ENCODE results near the gene ATXN7.

The ATXN7 gene

DNA sequence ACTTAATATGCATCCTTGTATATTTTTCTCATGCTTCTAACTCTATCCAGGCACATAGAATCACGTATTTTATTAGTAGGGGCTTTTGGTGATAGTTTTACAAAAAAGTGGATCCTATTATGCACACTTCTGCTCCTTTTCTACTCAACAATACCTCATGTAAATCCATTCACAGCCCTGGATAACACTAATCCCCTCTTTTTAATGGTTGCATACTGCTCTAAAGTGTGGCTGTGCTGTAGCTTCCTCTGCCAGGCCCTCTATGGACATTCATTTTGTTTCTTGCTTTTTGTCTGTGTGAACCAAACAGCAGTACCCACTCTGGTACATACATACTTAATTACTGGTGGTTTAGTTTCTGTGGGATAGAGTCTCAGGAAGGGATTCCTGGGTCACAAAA is 99.8 kb downstream of the ATXN7 start:
- DNase-seq (ENCODE audit: low spot score) (no peak), FAIRE-seq (no peak)

DNA sequence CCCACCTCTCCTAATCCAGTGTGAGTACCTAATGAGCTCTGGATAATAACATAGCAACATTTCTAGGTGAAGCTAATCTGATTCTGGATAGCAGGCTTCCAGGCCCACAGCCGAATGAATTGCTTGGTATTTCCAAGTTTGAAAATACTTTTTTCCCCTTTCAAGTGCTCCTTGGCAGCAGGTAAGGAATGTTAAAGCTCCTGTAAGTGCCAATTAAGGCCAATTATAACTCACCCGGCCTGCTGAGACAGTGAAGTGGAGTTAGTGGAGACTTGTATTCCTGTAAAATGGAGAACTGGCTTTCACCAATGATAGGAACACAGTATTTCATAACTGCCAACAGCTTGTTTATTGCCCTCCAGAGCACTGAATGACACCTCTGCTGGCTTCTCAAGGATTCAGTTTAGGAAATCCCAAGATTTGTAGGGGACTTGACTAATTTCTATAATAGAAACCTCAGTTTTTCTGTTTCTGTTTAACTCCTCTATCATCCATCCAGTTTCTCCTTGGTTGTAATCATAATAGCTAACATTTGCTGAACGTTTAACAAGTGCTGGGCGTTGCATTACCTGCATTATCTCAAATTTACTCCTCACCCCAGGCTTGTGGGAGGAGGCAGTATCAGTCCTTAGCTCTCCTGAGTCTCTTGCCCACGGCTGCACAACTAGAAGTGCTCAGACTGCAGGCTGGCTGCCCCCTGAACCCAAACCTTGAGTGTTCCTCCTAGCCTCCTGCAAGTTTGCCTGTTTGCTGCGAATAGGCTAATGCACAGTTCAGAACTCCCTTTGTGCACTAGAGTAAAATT is 101.2 kb downstream of the ATXN7 start:
- DNase-seq (ENCODE audit: low spot score) (no peak), FAIRE-seq (no peak)

DNA sequence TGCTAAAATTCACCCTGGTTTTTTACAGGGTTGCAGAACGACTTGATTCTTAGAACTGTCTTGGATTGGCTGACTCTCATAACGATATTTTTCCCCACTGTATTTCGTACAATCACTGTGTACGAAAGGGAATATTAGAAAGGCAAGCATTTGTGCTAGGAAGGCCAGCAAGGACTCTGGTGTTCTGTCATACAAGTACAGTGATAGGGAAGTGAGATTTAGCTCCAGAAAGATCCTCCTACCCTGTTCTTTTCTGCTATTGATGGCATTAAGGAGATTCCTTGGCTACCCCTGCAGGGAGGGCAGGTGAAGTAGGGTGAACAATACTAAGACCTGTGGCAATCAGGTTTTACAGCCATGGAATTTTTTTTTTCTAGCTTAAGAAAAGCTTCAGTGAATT is 102.3 kb downstream of the ATXN7 start:
- FAIRE-seq, result no peak

DNA sequence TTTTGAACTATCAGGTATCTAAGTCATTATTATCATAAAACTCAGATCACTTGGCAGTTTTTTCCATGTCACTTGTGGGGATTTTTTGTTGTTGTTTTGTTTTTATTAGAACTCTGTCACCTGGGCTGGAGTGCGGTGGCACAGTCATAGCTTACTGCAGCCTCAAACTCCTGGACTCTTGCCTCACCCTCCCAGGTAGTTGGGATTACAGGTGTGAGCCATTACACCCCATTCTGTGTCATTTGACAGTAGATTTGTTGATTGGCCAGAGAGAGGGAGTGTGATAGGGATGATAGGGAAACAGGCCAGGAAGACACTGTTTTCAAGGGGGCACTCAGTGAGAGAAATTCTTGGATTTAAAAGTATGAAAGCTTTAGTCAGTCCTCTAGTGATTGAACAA is 103.2 kb downstream of the ATXN7 start:
- DNase-seq (ENCODE audit: low spot score) (no peak), FAIRE-seq (no peak)

More for the DNA sequence above, 102.3 kb downstream of the ATXN7 start:
- no peak for DNase-seq (ENCODE audit: low spot score)

DNA sequence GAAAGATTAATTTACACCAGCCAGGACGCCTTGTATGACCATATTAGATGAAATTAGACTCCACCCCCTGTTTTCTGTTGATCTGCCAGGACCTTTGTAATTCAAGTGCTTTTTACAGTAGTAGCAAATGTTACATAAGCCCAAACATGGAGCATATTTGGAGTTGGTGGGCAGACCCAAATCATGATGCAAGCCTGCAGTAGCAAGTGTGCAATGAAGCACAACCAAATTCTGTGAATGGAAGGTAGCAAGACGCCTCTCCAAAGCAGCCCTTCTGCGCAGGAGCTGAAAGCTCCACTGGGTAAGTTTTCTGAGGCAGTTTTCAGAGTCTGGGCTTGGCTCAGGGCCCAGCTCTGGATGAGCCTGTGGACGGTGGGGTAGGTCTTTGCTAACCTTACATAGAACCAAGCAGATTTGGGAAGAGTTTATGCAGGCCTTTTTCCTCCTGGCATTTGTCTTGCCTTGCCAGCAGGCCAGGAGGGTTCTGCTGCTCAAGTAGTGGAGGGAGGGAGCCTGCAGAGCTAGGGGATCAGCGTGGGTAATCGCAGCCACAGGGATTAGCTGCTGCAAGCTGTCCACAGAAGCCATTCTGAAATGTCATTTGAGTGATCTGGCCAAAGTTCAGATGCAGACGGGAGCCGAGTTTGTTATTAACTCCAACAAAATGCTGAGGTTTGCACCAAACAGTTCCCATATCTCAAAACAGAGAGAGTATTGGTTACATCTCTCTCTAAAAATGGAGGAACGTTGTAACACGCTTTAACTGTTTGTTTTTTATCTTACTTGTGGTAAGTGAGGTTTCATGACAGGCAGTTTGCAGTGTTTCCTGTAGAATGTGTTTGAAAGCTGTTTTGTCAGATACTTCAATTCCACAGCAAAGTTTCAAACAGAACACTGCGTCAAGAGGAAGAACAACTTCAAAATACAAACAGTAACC is 104.3 kb downstream of the ATXN7 start:
- no peak for FAIRE-seq

DNA sequence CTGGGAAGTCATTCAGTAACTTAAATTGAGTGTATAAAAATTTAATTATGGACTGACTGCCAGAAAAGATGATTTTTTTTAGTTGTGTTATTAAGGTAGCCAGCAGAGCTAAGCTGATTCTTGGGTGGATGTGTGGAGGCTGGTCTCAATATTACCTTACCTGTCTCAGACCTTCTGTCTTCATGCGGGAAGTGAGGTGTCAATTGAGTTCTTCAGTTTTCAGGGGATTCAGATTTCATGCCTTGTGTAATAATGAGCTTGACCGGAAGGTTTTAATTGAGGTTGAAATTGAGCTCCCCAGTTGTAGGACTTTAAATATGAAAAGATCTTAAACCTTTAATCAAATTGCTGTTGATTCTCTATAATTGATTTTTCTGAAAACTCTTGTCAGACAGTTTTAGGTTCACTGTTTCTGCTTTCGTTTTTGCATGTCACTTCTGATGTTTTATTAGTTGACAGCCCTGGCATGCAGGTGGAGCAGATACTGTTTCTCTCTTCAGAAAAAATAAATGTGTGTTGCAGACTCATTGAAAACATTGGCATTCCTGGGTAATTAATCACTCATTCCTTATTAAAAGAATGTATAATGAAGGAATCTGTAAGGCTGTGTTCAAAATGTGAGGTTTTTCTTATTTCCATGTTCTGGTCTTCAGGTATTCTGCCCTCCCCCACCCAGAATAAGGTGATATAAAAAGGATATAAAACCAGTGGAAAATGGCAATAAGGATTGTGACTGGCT is 105.1 kb downstream of the ATXN7 start:
- FAIRE-seq (no peak), DNase-seq (ENCODE audit: low spot score) (no peak)

More for the DNA sequence above, 104.3 kb downstream of the ATXN7 start:
- DNase-seq (ENCODE audit: low spot score), result no peak

DNA sequence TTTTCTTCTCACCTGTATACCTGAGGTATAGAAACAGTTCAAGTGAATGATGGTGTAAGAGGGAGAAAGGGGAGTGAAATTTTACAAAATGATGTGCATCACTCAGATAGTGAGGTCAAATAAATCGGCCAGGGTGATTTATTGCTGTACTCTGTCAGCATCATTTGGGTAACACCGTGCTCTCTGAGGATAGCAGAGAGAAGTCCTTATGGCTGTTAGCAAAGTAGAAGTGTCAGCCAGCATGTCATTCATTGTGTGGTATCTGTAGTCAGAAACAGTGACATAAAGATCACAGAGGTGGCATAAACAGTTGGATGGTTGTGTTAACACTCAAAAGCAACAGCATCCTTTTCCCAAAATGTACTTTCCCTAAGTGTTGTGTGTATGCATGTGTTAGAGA is 106.2 kb downstream of the ATXN7 start:
- FAIRE-seq (no peak), DNase-seq (ENCODE audit: low spot score) (no peak)

DNA sequence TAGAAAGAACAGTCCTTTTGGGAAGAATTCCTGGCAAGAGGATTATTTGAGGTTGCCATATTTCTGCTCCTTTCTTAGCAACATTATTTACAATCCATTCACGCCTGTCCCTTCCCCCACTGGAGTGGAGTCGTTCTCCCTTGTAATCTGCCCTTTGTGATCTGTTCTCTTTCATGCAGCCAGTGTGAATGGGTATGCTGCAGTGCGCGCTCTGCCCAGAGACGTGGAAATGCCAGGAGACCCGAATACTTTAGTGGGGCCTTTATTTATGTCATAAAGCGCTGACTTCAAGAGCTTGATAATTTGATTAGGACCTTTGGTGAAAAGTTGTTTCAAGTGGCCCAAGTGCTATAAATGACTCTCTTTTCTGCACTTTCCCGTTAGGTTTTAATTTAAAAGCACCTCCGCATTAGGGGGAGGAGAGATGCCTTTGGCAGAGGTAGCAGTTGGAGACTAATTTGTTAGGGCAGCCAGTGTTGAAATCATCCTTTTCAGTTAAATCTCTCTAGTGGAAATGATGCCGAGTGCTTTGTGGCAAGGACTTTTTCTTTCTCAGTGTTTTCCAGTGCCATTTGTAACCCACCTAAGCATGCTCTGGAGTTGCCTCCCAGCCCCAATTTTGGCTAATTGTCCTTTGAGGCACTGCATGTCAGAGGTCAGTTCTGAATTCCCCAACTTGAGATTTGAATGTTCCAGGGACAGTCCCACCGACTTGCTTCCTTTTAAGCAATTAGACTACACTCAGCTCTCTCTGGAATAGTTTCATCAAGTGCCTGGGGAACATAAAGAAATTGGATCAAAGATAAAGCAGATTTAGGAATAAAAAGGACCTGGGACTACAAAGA is 107.2 kb downstream of the ATXN7 start:
- FAIRE-seq (no peak), DNase-seq (ENCODE audit: low spot score) (no peak)

DNA sequence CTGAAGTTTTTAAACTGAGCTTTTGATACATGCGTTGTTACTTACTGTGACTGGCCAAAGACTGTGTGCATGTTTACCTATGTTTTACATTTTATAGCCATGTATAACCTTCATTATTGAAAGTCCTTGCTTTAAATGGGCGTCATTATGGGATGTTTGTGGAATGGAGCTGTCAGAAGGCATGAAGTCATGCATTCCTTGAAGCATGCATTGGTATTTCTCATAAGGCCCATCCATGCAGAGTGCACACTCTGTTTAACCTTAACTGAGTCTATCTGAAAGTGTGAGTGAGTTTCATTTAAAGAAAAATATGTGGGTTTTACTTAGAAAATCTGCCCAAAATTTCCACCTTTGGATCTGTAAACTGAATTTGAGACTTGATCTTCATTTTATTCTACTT is 108.5 kb downstream of the ATXN7 start:
- DNase-seq (ENCODE audit: low spot score) (peak; percentile 30), FAIRE-seq (no peak)

DNA sequence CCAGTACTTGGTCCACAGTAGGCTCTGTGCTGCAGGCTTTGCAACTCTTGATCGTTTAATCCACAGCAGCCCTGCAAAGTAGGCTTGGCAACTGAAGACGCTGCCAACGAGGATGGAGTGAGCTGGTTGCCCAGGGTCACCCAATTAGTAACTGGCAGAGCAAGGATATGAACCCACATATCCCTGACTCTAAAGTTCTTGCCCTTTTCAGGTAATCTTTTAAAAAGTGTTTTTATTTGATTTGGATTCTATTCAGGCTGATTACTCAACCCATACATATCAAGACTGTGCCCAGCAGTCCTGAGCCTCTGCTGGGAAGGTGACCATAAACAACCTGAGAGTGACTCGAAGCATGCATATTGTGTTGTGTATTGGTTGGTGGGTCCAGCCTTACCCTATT is 109.3 kb downstream of the ATXN7 start:
- no peak for FAIRE-seq
- DNase-seq (ENCODE audit: low spot score), result no peak

DNA sequence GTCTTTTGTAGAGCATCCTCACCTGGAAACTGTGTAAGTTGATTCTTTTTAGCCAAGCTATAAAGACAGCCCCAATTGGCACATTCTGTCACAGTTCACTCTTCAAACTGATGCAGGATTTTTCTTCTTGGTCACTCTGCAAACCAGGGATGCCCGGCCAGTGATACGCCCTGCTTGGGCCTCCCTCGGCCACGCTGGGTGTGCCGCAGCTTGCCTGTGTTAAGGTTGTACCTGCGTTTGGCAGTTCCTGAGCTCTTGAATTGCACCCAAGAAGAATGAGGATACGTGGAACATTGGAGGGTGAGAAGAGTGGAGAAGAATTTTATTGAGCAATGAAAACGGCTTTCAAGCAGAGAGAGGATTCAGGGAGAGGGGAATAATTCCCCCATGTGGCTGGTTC is 109.7 kb downstream of the ATXN7 start:
- FAIRE-seq, result no peak
- no peak for DNase-seq (ENCODE audit: low spot score)

DNA sequence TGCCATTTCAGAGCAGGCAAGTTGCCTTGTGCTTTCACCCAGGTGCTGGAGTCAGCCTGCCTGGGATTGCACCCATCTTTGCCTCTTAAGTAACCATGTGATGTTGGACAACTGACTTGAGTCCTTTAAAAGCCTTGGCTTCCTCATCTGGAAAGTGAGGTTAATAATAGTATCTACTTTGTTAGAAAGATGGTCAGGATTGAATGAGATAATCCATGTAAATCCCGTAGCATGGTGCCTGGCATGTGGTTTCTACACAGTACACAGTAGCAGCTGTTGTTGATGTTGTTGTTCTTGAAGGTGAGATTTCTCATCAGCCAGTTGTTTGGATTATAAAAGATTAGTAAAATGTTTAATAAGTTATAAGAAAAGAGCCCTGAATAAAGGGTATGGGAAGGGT is 110.8 kb downstream of the ATXN7 start:
- FAIRE-seq (no peak), DNase-seq (ENCODE audit: low spot score) (no peak)

DNA sequence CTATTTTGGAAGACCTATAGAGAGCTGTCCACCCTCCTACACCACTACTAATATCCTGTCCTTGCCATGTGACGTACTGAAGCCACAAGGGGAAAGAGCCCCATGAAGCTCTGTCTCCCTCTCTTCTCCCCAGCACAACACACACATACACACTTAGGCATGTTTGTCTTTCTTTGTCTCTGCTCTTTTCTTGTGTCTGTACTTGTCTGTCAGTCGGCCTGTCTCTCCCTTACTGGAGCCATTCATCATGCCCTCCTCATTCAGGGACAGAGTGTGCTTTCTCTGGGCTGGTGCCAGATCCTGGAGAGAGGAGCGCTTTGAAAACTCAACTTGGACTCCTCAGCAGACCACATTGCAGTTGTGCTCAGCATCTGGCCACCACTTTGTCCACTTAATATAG is 112.1 kb downstream of the ATXN7 start:
- FAIRE-seq (no peak), DNase-seq (ENCODE audit: low spot score) (peak; percentile 26)

DNA sequence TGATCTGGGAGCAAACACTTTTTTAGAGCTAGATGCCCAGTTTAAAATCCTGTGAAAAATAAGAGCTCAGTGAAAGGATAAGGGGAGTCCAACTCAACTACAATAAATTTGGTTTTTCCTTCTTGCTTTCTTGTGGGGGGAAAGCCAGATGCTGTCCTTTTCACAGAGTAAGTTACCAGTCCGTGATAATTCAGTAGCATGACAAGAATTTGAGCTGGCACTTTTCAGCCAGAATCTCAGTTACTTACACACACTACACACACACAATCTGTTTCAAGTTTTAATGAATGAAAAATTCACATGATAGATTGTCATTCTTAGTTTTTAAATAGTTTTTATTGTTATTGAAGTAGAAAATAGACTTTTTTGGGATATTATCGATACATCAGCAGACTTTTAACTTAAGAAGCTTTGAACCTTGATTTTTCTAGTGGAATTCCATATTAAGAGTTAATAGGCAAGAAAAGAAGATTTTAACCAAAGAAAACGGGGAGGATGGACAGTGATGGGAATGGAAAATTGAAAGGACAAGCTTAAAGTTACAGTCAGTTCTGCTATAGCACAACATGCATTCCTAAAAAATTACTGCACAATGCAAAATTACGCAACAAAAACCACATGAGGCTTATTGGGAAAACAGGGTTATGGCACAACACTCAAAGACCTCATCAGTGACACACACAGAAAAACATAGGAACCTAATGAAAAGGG is 112.6 kb downstream of the ATXN7 start:
- DNase-seq (ENCODE audit: low spot score) (peak; percentile 28), FAIRE-seq (no peak)

DNA sequence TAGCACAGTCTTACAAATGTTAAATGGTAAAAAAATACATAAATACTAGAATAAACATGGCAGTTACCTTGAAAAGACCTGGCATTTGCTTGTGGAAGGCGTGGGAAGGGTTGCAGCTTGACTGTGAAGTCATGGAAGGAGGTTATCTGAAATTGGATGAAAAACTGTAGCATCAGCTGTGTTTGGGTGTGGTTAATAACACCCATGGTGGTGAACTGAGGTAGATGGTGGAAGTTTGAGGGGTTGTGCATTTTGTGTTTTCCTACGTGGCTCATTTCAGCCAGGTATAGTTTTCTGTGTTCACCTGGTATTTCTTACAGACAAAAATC is 113.2 kb downstream of the ATXN7 start:
- no peak for DNase-seq (ENCODE audit: low spot score)
- FAIRE-seq, result no peak

DNA sequence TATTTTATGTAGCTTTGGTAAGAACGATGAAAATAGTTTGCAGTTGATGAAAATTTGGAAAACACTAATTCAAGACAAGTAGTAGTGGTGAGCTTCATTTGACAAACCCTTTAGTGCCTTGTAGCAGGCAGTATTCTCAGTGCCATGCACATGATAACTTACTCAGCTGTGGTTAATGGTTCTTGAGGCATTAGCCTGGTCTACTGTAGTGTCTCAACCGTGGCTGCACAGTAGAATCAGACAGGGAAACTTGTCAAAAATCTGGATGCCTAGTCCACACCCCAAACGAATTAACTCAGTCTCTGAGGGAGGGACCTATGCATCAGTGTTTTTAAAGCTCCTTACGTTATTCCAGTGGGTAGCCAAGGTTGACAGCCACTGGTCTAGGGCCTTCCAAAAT is 114.2 kb downstream of the ATXN7 start:
- FAIRE-seq, result no peak
- DNase-seq (ENCODE audit: low spot score), result no peak

DNA sequence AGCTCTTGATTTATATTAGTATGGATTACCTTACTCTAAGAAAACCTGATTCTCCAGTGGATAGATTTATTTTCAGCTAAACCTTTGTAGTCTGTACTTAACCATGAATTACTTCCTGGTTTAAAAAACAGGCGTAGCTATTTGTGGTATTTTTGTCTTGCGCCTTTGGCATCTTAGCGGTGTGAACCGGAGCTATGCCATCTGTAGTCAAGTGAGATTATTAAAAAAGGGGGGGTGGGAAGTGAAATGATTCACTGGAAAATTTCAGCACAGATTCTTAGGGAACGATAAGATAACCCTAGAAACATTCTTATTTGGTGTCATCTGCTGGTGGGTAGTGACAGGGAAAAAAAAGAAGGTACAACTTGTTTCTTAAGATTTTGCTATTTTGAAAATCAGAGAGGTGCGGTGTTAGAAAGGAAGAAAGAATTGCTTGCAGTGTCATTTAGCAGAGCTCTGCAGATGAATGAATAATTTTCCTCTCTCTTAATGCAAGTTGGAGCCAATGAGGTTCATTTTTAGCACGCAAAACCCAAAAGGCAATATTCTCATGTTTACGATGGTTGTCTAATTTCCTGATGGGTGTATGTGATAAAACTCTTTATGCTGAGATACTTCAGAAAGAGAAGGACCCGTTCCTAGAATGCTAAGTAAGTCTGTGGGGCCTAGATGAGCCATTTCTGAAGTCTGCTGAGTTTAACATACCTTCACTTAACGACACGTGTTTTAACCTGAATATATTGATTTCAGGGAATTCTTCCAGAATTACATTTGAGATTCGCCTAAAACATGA is 115.6 kb downstream of the ATXN7 start:
- FAIRE-seq (no peak), DNase-seq (ENCODE audit: low spot score) (no peak)

DNA sequence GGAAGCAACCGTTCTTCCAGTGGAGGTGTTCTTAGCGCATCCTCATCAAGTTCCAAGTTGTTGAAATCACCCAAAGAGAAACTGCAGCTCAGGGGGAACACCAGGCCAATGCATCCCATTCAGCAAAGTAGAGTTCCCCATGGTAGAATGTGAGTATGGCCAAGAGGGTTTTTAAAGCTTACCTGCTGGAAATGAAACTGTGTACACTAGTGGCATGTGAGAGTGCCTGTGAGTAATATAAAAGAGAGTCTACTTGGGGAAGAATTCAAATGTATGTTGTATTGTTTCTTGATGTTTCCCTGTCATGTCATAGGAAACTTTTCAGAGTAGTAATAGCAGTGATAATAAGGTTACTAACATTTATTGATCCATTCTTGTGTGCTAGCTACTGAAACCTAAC is 116.4 kb downstream of the ATXN7 start:
- FAIRE-seq (no peak), DNase-seq (ENCODE audit: low spot score) (no peak)

DNA sequence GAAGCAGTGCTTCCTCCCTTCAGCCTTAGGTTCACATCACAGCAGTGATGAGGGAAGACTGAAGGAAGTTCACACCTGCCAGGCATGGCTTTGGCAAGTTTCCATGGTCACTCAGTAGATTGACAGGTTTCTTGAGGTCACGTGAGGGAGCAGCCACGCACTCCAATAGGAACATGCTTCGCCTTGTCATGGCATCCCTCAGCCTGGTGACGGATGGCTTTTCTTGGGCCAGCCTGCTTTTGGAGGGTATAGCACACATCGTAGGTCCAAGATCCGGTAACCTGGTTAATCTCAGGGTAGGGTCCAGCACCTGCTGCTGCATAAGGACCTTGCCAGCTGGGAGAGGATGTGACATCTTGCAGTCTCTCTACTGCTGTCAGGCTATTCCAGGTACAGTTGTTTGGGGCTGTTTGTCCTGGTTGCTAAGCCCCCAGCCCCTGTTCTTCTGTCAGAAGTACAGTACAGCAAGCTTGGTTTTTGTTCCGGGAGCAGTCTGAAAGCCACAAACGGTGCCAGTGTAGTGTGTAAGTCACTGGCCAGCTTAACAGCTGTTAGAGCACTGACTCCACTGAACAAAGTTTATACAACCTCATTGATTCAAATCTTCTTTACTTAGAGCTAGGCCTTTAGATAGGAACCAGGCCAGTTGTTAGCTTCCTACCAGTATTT is 117.3 kb downstream of the ATXN7 start:
- FAIRE-seq (no peak), DNase-seq (ENCODE audit: low spot score) (no peak)

All from urothelium cell line (cell line).